CD4-positive, alpha-beta T cell treated with Interleukin-6 for 4 hours (primary cell): ENCODE data around the gene GNAL.
"Not testable (repeated sequence)": the region's sequence is repeated elsewhere in the genome, so short reads cannot be mapped to it uniquely, and the experiment has no call there.

Source experiments
- DNase-seq: peaks from one replicate; pipeline ENCODE4 v3.0.0-alpha.2; 2020; ENCODE audit warnings: mixed read lengths

Gene GNAL

DNA sequence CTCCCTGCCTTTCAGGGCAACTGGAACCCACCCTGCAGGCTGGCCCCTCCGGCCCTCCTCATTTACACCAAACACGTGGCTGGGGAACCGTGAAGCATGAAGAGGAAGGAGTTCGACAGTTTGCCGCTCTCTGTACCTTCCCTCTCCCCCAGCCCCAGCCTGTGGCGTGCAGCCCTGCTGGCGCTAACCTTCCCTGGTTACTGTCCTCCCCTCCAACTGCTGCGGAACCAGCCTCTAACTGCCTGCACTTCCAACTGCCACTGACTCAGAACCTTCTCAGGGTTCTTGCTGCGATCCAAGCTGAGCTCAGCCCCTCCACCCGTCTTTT is 19.2 kb upstream of the GNAL start:
- no peak for DNase-seq

DNA sequence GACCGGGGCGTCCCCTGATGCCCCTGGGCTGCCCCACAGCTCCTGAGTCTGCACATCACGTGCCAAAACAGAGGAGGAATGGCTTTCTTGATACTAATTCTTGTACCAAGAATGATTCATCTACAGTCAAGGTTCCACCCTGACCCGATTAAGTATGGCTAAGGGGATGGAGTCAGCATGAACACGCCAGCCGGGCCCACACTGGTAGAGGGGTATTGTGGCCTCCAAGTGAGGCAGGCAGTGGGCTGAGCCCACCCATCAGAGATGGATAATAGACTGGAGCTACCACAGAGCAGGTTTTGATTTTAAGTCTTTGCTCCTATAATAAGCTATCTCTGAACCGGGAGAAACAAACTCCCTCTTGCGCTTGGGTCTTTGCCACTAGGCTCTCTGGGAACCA is 17.9 kb upstream of the GNAL start:
- DNase-seq = no peak

- no peak for DNase-seq
These were observed 16.9 kb upstream of the GNAL start for GRCh38 chr18:11672198-11672597.

DNA sequence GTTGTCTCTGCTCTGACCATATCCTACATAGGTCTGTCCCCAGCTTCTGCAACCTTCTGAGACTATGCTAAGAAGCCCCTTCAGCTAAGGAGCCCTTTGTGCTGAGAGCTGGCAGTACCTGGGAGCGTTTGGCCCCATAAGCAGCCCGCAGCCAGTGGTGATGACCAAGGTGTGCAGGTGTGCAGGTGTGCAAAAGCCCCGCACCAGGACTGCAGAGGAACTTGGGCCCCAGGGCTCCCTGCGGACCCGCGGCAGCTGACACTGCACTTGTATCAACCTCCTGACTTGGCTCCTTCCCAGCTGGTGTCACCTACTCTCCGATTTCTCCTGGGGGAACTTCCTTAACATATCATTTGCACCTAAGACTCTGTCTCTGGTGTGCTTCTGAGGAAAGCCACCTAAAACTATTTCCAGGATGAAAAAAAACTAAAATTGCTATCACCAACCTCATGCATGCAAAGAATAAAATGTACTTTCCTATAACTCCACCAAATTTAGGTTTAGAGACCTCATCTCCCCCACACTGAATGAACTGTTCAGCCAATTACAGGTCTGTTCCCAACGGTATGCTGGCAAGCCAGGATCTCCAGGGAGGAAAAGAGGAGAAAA is 16.1 kb upstream of the GNAL start:
- DNase-seq = no peak

- DNase-seq = no peak
These were observed 15.5 kb upstream of the GNAL start for GRCh38 chr18:11673560-11673959.

DNA sequence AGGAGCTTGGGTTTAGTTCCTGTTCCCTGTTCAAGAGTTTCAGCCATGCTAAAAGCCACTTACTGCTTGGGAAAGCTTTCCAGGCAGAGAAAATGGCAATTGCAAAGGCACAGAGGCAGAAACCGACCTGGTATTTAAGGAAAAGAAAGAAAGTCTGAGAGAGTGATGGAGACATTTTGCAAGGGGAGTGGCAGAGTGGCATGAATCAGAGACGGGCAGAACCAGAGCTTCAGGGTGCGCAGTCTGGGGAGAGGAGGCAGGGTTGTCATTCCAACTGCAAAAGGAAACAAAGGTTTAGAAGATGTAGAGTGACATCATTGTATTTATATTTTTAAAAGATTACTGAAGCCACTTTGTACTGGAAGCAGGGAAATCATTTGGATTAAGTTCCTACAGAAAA is 14.9 kb upstream of the GNAL start:
- no peak for DNase-seq

GRCh38 chr18:11676386-11676785 is 12.7 kb upstream of the GNAL start:
- DNase-seq = no peak

GRCh38 chr18:11676867-11677266 is 12.2 kb upstream of the GNAL start:
- DNase-seq = no peak

DNA sequence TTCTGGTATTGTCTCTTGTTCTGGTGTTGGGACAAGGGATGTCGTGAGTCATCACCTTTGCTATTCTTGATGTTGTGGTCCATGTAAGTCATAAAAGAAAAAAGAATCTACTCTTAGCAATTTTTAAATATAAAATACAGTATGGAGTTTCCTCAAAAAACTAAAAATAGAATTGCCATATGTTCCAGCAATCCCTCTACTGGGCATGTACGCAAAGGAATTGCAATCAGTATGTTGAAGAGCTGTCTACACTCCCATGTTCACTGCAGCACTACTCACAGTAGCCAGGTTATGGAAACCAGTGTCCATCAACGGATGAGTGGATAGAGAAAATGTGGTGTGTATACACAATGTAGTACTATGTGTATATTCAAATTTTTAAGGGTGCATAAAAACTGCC is 10.9 kb upstream of the GNAL start:
- DNase-seq = no peak

- DNase-seq = no peak
These were observed 853 bp downstream of the GNAL start for GRCh38 chr18:11689669-11690565.

DNA sequence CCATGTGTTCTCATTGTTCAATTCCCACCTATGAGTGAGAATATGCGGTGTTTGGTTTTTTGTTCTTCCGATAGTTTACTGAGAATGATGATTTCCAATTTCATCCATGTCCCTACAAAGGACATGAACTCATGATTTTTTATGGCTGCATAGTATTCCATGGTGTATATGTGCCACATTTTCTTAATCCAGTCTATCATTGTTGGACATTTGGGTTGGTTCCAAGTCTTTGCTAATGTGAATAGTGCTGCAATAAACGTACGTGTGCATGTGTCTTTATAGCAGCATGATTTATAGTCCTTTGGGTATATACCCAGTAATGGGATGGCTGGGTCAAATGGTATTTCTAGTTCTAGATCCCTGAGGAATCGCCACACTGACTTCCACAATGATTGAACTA is 1.6 kb downstream of the GNAL start:
- DNase-seq = not testable (repeated sequence)

GRCh38 chr18:11695736-11696135 is 6.7 kb downstream of the GNAL start:
- no peak for DNase-seq

DNA sequence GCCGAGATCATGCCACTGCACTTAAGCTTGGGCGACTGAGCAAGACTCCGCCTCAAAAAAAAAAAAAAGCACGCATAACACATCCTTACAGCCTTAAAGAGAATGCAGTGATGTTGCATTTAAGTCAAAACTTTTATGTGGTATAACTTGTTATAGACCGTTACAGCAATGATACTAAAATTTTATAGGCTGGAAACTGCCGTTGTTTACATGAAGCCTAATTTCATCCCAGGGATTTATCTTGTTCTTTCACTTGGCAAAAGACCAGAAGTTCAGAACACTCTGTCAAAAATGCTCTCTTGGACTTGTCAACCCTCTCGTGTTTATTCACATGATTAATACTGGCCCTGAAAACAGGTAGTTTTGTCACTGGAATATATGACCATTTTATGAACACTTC is 7.4 kb downstream of the GNAL start:
- no peak for DNase-seq

GRCh38 chr18:11700876-11701275 is 11.8 kb downstream of the GNAL start:
- no peak for DNase-seq

GRCh38 chr18:11710578-11710977 is 21.5 kb downstream of the GNAL start:
- DNase-seq = no peak

DNA sequence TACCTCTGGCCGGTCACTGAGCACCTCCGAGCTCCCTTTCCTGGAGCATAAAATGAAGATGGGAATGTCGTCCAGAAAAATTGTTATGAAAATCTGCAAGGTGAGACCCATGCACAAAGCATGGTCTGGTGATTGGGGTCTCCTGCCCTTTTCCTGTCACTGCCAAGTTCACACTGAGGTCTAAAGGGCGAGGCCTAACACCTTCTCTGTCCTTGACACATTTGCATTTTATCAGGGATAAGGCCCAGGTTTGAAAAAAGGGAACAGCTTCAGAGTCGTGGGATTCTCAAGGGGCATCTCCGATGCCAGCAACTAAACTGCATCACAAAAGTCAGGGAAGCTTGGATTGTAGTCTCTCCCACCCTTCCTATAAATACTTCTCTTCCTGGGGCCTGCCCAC is 24.7 kb downstream of the GNAL start:
- no peak for DNase-seq

DNA sequence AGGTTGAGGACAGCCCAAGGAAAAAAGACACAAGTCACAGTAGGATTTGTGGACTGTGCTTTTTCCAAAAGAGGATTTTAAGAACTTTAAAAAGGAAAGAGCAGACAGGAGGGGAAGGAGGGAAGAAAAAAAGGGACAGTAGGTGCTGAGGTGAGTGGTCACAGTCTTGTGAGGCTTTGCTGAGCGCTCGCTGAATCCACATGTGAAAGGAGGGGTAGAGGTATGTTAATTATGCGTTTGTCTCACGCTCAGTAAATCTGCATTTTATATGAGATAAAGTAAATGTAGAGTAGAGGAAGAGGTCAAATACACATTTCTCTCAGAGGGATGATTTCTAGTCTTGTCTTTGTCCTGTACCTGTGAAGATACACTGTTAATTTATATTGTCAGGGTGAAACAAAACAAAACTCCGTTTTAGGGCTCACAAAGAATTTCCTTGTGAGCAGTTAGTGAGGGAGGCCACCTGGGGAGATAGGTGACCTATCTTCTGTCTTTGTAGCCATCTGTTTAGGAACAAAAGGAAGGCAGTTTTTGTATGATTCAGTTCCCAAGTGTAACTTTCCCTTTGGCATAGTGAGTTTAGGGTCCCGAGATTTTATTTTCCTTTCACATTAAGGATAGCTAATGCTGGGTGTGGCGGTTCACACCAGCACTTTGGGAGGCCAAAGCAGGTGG is 25.3 kb downstream of the GNAL start:
- DNase-seq = no peak

DNA sequence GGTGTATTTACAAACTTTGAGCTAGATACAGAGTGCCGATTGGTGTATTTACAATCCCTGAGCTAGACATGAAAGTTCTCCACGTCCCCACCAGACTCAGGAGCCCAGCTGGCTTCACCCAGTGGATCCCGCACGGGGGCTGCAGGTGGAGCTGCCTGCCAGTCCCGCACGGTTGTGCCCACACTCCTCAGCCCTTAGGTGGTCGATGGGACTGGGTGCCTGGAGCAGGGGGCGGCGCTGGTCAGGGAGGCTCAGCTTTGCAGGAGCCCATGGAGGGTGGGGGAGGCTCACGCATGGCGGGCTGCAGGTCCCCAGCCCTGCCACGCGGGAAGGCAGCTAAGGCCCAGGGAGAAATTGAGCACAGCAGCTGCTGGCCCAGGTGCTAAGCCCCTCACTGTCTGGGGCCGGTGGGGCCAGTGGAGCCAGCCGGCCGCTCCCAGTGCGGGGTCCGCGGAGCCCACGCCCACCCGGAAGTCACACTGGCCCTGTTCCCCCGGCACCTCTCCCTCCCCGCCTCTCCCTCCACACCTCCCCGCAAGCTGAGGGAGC is 27.8 kb downstream of the GNAL start:
- not testable (repeated sequence) for DNase-seq

- DNase-seq = no peak
These were observed 30.0 kb downstream of the GNAL start for GRCh38 chr18:11719050-11719449.

DNA sequence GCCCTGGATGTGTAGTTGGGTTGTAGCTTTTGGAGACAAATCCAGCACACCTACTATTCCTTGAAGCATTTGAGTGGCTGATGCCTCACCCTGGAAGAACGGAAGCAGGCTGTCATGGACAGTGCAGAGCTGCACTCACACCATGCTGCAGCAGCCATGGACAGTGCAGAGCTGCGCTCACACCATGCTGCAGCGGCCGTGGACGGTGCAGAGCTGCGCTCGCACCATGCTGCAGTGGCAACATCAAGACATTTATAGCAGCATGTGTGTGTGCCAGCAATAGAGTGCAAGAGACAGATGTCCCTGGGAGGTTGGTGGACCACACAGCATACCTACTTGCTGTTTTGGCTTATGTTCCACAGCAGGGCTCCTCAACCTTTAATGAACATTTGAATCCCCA is 30.6 kb downstream of the GNAL start:
- no peak for DNase-seq

DNA sequence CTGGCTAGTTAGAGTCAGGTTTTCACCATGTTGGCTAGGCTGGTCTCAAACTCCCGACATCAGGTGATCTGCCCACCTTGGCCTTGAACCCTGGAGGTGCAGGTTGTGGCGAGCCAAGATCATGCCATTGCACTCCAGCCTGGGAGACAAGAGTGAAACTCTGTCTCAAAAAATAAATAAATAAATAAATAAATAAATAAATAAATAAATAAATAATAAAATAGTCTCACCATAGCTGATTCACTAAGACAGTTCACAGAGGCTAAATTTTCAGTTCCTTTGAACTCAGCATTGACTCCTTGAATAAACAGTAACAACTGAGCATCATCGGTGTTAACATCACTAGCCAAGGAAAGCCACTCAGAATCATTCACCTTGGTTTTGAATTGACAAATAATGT is 32.7 kb downstream of the GNAL start:
- DNase-seq = no peak

- DNase-seq = no peak
These were observed 35.7 kb downstream of the GNAL start for GRCh38 chr18:11724781-11725180.

DNA sequence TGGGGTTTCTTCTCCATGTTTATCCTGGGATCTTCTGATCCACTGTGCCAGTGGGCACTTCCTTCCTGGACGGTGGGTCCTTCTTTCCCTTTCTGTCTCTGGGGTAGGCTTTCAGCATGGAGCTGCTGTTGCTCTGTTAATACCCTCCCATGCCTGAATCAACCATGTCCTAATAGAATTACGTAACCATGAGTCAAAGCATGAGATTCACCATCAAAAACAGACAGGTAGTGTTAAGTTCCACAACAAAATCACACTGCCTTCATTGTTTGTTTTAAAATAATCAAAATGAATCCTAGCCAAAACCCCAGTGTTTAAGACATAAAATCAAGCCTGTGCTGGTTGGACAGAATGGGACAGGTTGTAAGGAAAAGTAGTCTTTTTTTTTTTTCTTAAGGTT is 37.5 kb downstream of the GNAL start:
- DNase-seq = no peak

DNA sequence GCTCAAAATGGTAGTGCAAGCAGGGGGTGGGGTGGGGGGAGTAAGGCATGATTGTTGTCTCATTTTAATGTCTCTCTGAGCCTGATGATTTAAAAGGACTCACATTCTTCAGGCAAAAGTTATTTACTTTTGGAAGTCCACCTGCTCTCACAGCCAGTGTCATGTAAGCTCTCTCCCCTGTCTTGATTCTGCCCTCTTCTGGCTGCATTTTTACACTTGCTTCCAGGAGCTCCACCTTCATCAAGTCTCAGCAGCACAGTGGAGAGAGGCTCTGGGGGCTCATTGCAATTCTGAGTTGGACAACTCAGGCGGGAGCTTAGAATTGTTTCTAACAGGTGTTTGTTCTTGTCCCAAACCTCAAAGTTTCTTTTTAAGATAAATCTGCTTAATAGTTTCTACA is 39.2 kb downstream of the GNAL start:
- no peak for DNase-seq
